B cell (primary cell): Measurements from ENCODE around the gene SHC4. TPM values are rescaled to one million over a fixed set of nuclear protein-coding genes. Genes with fewer than 3 reads are reported as not detected.

Source experiments
- ATAC-seq: fragments of 200-7000 bp; cut with Tn5 transposase; one replicate; pipeline ENCODE4 v1.10.0; 2021; ENCODE audit warnings: low read depth, mild to moderate bottlenecking, moderate number of reproducible peaks, moderate library complexity
- CTCF ChIA-PET: fragments of 350-600 bp; sonication (Branson Sonifier 250); formaldehyde crosslinking; loops from one replicate; lab custom pipeline; 2021; ENCODE audit warnings: antibody characterized with exemption, inconsistent platforms; lab: Charles Lee
- POLR2A ChIA-PET: fragments of 350-600 bp; sonication (Branson Sonifier 250); formaldehyde crosslinking; loops from one replicate; lab custom pipeline; 2021; ENCODE audit warnings: antibody characterized with exemption; lab: Charles Lee
- DNase-seq: peaks from one replicate; pipeline ENCODE4 v3.0.0; 2013
- H2AFZ ChIP-seq: 2 replicates; pipeline ENCODE4 v1.6.1; 2012; ENCODE audit warnings: mild to moderate bottlenecking, low read depth, low read length; ENCODE audit not compliant: insufficient read depth, poor library complexity, severe bottlenecking
- H3K27ac ChIP-seq, 2 donors: 1 replicate in 1 of 2; 2 replicates in 1 of 2; pipeline ENCODE4 v1.5.1; 2012 to 2013; ENCODE audit warnings: low read length in 2 of 2, mild to moderate bottlenecking in 2 of 2, moderate library complexity in 1 of 2
- H3K27me3 ChIP-seq, 4 experiments: fragments of 200-600 bp in 1 of 4; sonication (generic) in 1 of 4; replicated peaks in 1 of 4; 1 replicate in 2 of 4; 2 replicates in 2 of 4; pipeline versions ENCODE4 v1.6.1 to v1.7.0; 2013 to 2016; ENCODE audit warnings: low read length in 3 of 4, mild to moderate bottlenecking in 2 of 4, mixed read lengths in 1 of 4, moderate library complexity in 1 of 4; ENCODE audit not compliant: insufficient read depth in 4 of 4, control insufficient read depth in 3 of 4; ENCODE audit errors: control extremely low read depth in 1 of 4
- H3K36me3 ChIP-seq, 2 experiments: replicated peaks in 1 of 2; 1 replicate in 1 of 2; 2 replicates in 1 of 2; pipeline versions ENCODE4 v1.6.1 to v1.7.1; 2013; ENCODE audit warnings: low read length in 1 of 2; ENCODE audit not compliant: insufficient read depth in 2 of 2, control insufficient read depth in 1 of 2; ENCODE audit errors: control extremely low read depth in 1 of 2, extremely low read depth in 1 of 2
- H3K4me1 ChIP-seq, 2 donors: fragments of 200-600 bp in 1 of 2; sonication (generic) in 1 of 2; 1 replicate in 1 of 2; 2 replicates in 1 of 2; pipeline versions ENCODE4 v1.5.1 to v1.6.1; 2013 to 2017; ENCODE audit warnings: low read length in 2 of 2; ENCODE audit not compliant: control insufficient read depth in 2 of 2, insufficient read depth in 2 of 2
- H3K4me2 ChIP-seq: replicated peaks from 2 replicates; pipeline ENCODE3; 2012; ENCODE audit warnings: mild to moderate bottlenecking, low read depth, low read length; ENCODE audit not compliant: poor library complexity, severe bottlenecking
- H3K4me3 ChIP-seq, 5 experiments: fragments of 200-600 bp in 1 of 5; sonication (generic) in 1 of 5; 1 replicate in 3 of 5; 2 replicates in 2 of 5; pipeline versions ENCODE4 v1.5.1 to v1.7.0; 2011 to 2016; ENCODE audit warnings: low read length in 4 of 5, mild to moderate bottlenecking in 4 of 5, low read depth in 2 of 5, control low read depth in 1 of 5, moderate library complexity in 1 of 5; ENCODE audit not compliant: insufficient read depth in 1 of 5; ENCODE audit errors: control extremely low read depth in 1 of 5, extremely low read depth in 1 of 5
- H3K79me2 ChIP-seq: fragments of 200-600 bp; sonication (generic); one replicate; pipeline ENCODE4 v1.6.0; 2016; ENCODE audit warnings: low read length; ENCODE audit not compliant: control insufficient read depth, insufficient read depth
- H3K9ac ChIP-seq: fragments of 200-600 bp; sonication (generic); 2 replicates; pipeline ENCODE4 v1.6.1; 2017; ENCODE audit warnings: mild to moderate bottlenecking, low read length, moderate library complexity
- H3K9me3 ChIP-seq, 3 donors: one replicate each; pipeline versions ENCODE4 v1.6.1 to v1.7.1; 2013; ENCODE audit warnings: low read length in 2 of 3; ENCODE audit not compliant: control insufficient read depth in 2 of 3, insufficient read depth in 1 of 3; ENCODE audit errors: control extremely low read depth in 1 of 3
- H4K20me1 ChIP-seq: 2 replicates; pipeline ENCODE4 v1.6.0; 2012; ENCODE audit warnings: mild to moderate bottlenecking, low read length; ENCODE audit not compliant: insufficient read depth, control insufficient read depth, poor library complexity, severe bottlenecking
- H3K27ac Mint-ChIP-seq: one replicate; pipeline ENCODE4 v1.8.0; 2021; ENCODE audit warnings: mixed read lengths
- H3K27me3 Mint-ChIP-seq: one replicate; pipeline ENCODE4 v1.8.0; 2021; ENCODE audit warnings: mixed read lengths
- H3K4me1 Mint-ChIP-seq: one replicate; pipeline ENCODE4 v1.8.0; 2021; ENCODE audit warnings: mixed read lengths
- H3K4me3 Mint-ChIP-seq: one replicate; pipeline ENCODE4 v1.8.0; 2021; ENCODE audit warnings: mixed read lengths
- H3K9me3 Mint-ChIP-seq: one replicate; pipeline ENCODE4 v1.8.0; 2022; ENCODE audit warnings: mixed read lengths; ENCODE audit not compliant: insufficient read depth
- CTCF ChIP-seq: fragments of 200-600 bp; IDR thresholded peaks from one replicate; pipeline ENCODE4 v1.8.0; 2022; ENCODE audit warnings: antibody characterized with exemption, mild to moderate bottlenecking
- EZH2 ChIP-seq: IDR thresholded peaks from 2 replicates; pipeline ENCODE4 v1.6.1; 2012; ENCODE audit warnings: borderline replicate concordance, low read depth, mild to moderate bottlenecking, moderate library complexity, low read length; ENCODE audit not compliant: insufficient read depth, poor library complexity, severe bottlenecking
- WGBS: methylation state at CpG from one replicate; pipeline ENCODE4 v1.1.5; 2013; ENCODE audit warnings: missing lambda C conversion rate; ENCODE audit not compliant: insufficient coverage; 5-methylcytosine and 5-hydroxymethylcytosine counted together
- intact Hi-C: fragments of 100-400 bp; cut with micrococcal nuclease; formaldehyde crosslinking; loops from one replicate; pipeline ENCODE4 v1.10.0; 2022
- polyA plus RNA-seq: library from polyadenylated mRNA; depleted of rRNA; stranded (reverse); fragments of >200 nt; gene quantifications from 2 replicates; pipeline ENCODE4 v1.2.3, GENCODE V29; 2012
- total RNA-seq, 2 donors: library from RNA; stranded (reverse); fragments of 120-200 nt in 1 of 2; gene quantifications; 1 replicate in 1 of 2; 2 replicates in 1 of 2; pipeline versions ENCODE4 v1.2.3 to v1.2.4, GENCODE V29; 2013 to 2022

SHC4 gene
- total and polyA plus RNA-seq, 2 donors (not counting 1 experiment from before 2014, with no cell fraction given) = 0.04 to 0.69 TPM

GRCh38 chr15:48989170-48989569 lies 25.5 kb upstream of the SHC4 start:
- H3K27me3 Mint-ChIP-seq = no peaks in the 10 kb centered on the region
- H3K4me1 ChIP-seq = no peaks in the 10 kb centered on the region
- ATAC-seq (no peak), DNase-seq (no peak)
- H3K79me2 ChIP-seq = no peaks in the 10 kb centered on the region
- ChIA-PET POLR2A (no interaction called here), CTCF (interaction anchor here (1.7 kb wide), 1 partner anchor 13 kb away, joined by 6 read pairs; no protein-coding TSS in a partner anchor)
- peaks cover 11 to 25% of the 10 kb centered on the region in 2 experiments for H3K36me3 ChIP-seq
- H3K27me3 ChIP-seq = no peaks in the 10 kb centered on the region
- H3K4me2 ChIP-seq = no peak overlapping the region
- H3K4me3 ChIP-seq = no peak overlapping the region
- WGBS = no CpG with 5 or more reads among the region's 1 CpG
- H4K20me1 ChIP-seq = no peaks in the 10 kb centered on the region
- no peak overlapping the region for H3K27ac ChIP-seq
- H3K4me3 Mint-ChIP-seq = no peak overlapping the region
- H3K9ac ChIP-seq = no peak overlapping the region
- no peaks in the 10 kb centered on the region for H3K9me3 Mint-ChIP-seq
- TF ChIP-seq CTCF (no peak), EZH2 (no peak)
- no peak overlapping the region for H3K27ac Mint-ChIP-seq
- no peaks in the 10 kb centered on the region for H3K9me3 ChIP-seq
- peaks cover 4% of the 10 kb centered on the region for H3K4me1 Mint-ChIP-seq
- no peak overlapping the region for H2AFZ ChIP-seq
- intact Hi-C loops = no loop called here

GRCh38 chr15:48987142-48987541 lies 23.4 kb upstream of the SHC4 start:
- Histone ChIP-seq H3K27ac (no peak overlapping the region), H3K4me3 (no peak overlapping the region), H4K20me1 (no peaks in the 10 kb centered on the region), H3K4me2 (no peak overlapping the region), H3K79me2 (no peaks in the 10 kb centered on the region), H3K4me1 (no peaks in the 10 kb centered on the region), H3K9ac (no peak overlapping the region), H3K9me3 (no peaks in the 10 kb centered on the region), H3K36me3 (peaks cover 8 to 15% of the 10 kb centered on the region in 2 experiments), H3K27me3 (no peaks in the 10 kb centered on the region), H2AFZ (no peak overlapping the region)
- H3K27ac Mint-ChIP-seq = no peak overlapping the region
- no peaks in the 10 kb centered on the region for H3K9me3 Mint-ChIP-seq
- H3K4me1 Mint-ChIP-seq = no peaks in the 10 kb centered on the region
- no peak for ATAC-seq
- no peak overlapping the region for H3K4me3 Mint-ChIP-seq
- POLR2A ChIA-PET = no interaction called here
- H3K27me3 Mint-ChIP-seq = peaks cover 3% of the 10 kb centered on the region
- DNase-seq = no peak
- TF ChIP-seq EZH2 (no peak), CTCF (no peak)
- intact Hi-C loops = no loop called here
- CTCF ChIA-PET = interaction anchor here (0.7 kb wide), 2 partner anchors 9 to 19 kb away, joined by 3 read pairs; no protein-coding TSS in a partner anchor
